ENCODE measurements around the gene SMAD4. TPM values are rescaled to one million over a fixed set of nuclear protein-coding genes. Genes with fewer than 3 reads are reported as not detected.

The SMAD4 gene
- total RNA-seq, 1 experiment from 2014 or later, result 48.8 TPM

DNA sequence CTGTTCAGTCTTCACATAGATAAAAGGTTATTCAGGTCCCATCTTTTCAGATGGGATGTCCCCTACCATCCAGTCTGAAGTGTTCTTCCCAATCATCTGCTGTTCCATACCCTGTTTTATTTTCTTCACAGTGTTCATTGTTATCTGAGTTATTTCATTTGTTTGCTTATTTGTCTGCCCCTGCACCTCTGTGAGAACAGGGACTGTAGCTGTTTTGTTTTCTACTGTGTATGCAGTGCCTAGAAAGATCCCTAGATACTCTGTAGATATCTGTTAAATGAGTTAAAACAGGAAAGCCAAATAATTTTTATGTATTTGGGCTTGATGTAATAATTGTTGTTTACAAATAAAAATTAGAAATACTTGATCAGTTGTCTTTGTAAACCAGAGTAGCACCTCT is 34.2 kb downstream of the SMAD4 start:
- ChIA-PET POLR2A (no interaction called here), CTCF (no interaction called here)
- H3K9me3 ChIP-seq, result no peaks in the 10 kb centered on the region
- no peaks in the 10 kb centered on the region for H3K27me3 Mint-ChIP-seq (ENCODE audit: insufficient read depth, unreplicated experiment)
- H3K27me3 ChIP-seq (replicated peaks; ENCODE audit: control insufficient read depth, insufficient read depth, low read length), result no peaks in the 10 kb centered on the region
- TF ChIP-seq, protein P1, sequence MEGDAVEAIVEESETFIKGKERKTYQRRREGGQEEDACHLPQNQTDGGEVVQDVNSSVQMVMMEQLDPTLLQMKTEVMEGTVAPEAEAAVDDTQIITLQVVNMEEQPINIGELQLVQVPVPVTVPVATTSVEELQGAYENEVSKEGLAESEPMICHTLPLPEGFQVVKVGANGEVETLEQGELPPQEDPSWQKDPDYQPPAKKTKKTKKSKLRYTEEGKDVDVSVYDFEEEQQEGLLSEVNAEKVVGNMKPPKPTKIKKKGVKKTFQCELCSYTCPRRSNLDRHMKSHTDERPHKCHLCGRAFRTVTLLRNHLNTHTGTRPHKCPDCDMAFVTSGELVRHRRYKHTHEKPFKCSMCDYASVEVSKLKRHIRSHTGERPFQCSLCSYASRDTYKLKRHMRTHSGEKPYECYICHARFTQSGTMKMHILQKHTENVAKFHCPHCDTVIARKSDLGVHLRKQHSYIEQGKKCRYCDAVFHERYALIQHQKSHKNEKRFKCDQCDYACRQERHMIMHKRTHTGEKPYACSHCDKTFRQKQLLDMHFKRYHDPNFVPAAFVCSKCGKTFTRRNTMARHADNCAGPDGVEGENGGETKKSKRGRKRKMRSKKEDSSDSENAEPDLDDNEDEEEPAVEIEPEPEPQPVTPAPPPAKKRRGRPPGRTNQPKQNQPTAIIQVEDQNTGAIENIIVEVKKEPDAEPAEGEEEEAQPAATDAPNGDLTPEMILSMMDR (IDR thresholded peaks at IDR 0.05; ENCODE audit: insufficient read depth in 1 of 2, low read depth in 1 of 2, low read length in 1 of 2, severe bottlenecking in 1 of 2, unreplicated experiment in 1 of 2), result no peak
- DNase-seq, result no peak
- BruUV-seq (replicated peaks), result no TSS peak
- no peaks in the 10 kb centered on the region for H3K9me3 Mint-ChIP-seq (ENCODE audit: unreplicated experiment)
- no peaks in the 10 kb centered on the region for H3K36me3 ChIP-seq (ENCODE audit: control insufficient read depth, insufficient read depth, low read length)
- H3K4me3 Mint-ChIP-seq (ENCODE audit: unreplicated experiment), result no peak overlapping the region
- H3K36me3 Mint-ChIP-seq (ENCODE audit: insufficient read depth, unreplicated experiment), result peaks cover 22% of the 10 kb centered on the region
- H3K27ac Mint-ChIP-seq (ENCODE audit: unreplicated experiment), result no peak overlapping the region
- intact Hi-C loops (cut with micrococcal nuclease; ENCODE audit: unreplicated experiment), result no loop called here
- no peaks in the 10 kb centered on the region for H3K4me1 ChIP-seq
- H3K4me1 Mint-ChIP-seq (ENCODE audit: low read depth, unreplicated experiment), result no peaks in the 10 kb centered on the region
- H3K4me3 ChIP-seq (ENCODE audit: low read depth, low read length), result no peak overlapping the region

DNA sequence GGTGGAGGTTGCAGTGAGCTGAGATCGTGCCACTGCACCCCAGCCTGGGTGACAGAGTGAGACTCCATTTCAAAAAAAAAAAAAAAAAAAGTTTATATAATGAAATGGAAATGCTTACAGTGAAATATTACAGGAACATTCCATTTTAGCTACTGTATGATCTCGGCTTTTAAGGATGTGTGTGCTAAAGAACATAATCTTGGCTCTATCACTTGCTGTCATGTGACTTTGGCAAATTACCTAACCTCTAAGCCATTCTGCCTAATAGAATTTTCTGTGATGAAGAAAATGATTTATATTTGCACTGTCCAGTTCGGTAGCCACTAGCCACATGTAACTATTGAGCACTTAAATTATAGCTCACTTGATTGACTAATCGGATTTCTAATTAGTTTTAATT is 36.3 kb downstream of the SMAD4 start:
- no peak overlapping the region for H3K27ac Mint-ChIP-seq (ENCODE audit: unreplicated experiment)
- Histone ChIP-seq H3K4me3 (ENCODE audit: low read depth, low read length) (no peak overlapping the region), H3K27me3 (replicated peaks; ENCODE audit: control insufficient read depth, insufficient read depth, low read length) (no peaks in the 10 kb centered on the region), H3K9me3 (no peaks in the 10 kb centered on the region), H3K4me1 (no peaks in the 10 kb centered on the region), H3K36me3 (ENCODE audit: control insufficient read depth, insufficient read depth, low read length) (no peaks in the 10 kb centered on the region)
- no peaks in the 10 kb centered on the region for H3K27me3 Mint-ChIP-seq (ENCODE audit: insufficient read depth, unreplicated experiment)
- ChIA-PET CTCF (no interaction called here), POLR2A (no interaction called here)
- TF ChIP-seq, protein P1 (IDR thresholded peaks at IDR 0.05; ENCODE audit: insufficient read depth in 1 of 2, low read depth in 1 of 2, low read length in 1 of 2, severe bottlenecking in 1 of 2, unreplicated experiment in 1 of 2), result no peak
- no peaks in the 10 kb centered on the region for H3K9me3 Mint-ChIP-seq (ENCODE audit: unreplicated experiment)
- H3K36me3 Mint-ChIP-seq (ENCODE audit: insufficient read depth, unreplicated experiment), result peaks cover 24% of the 10 kb centered on the region
- intact Hi-C loops (cut with micrococcal nuclease; ENCODE audit: unreplicated experiment), result no loop called here
- no peak for DNase-seq
- H3K4me3 Mint-ChIP-seq (ENCODE audit: unreplicated experiment), result no peak overlapping the region
- H3K4me1 Mint-ChIP-seq (ENCODE audit: low read depth, unreplicated experiment), result no peaks in the 10 kb centered on the region
- no TSS peak for BruUV-seq (replicated peaks)

DNA sequence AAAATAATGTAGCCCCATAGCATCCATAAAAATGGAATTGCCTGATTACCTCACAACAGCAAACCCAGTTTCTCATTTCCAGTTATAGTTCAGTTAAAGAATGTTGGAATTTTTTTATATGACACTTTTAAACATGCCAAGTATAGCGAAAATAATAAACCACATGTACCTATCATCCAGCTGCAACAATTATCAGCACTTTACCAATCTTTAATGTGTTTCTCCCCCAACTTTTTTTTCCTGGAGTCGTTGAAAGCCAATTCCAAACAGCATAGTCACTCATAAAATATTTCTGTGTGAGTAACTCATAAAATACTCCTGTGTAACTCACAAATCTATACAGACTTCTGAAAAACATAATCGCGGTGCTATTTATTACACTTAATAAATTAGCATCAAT is 38.1 kb downstream of the SMAD4 start:
- CTCF ChIA-PET, result no interaction called here
- no peaks in the 10 kb centered on the region for H3K4me1 ChIP-seq
- TF ChIP-seq, protein P1 (IDR thresholded peaks at IDR 0.05; ENCODE audit: insufficient read depth in 1 of 2, low read depth in 1 of 2, low read length in 1 of 2, severe bottlenecking in 1 of 2, unreplicated experiment in 1 of 2), result no peak
- intact Hi-C loops (cut with micrococcal nuclease; ENCODE audit: unreplicated experiment), result no loop called here
- Mint-ChIP-seq H3K36me3 (ENCODE audit: insufficient read depth, unreplicated experiment) (peaks cover 22% of the 10 kb centered on the region), H3K9me3 (ENCODE audit: unreplicated experiment) (no peaks in the 10 kb centered on the region), H3K4me1 (ENCODE audit: low read depth, unreplicated experiment) (no peaks in the 10 kb centered on the region), H3K27ac (ENCODE audit: unreplicated experiment) (no peak overlapping the region), H3K27me3 (ENCODE audit: insufficient read depth, unreplicated experiment) (no peaks in the 10 kb centered on the region), H3K4me3 (ENCODE audit: unreplicated experiment) (no peak overlapping the region)
- no peak for DNase-seq
- POLR2A ChIA-PET, result no interaction called here
- no TSS peak for BruUV-seq (replicated peaks)
- H3K4me3 ChIP-seq (ENCODE audit: low read depth, low read length), result no peak overlapping the region
- no peaks in the 10 kb centered on the region for H3K27me3 ChIP-seq (replicated peaks; ENCODE audit: control insufficient read depth, insufficient read depth, low read length)
- H3K9me3 ChIP-seq, result no peaks in the 10 kb centered on the region
- no peaks in the 10 kb centered on the region for H3K36me3 ChIP-seq (ENCODE audit: control insufficient read depth, insufficient read depth, low read length)

All from Caco-2 (cell line).